GM12878 (cell line): Measurements from ENCODE around the gene BCAP31. TPM values are rescaled to one million over a fixed set of nuclear protein-coding genes. Genes with fewer than 3 reads are reported as not detected.

ENCODE experiments used
- ATAC-seq: fragments of 200-7000 bp; cut with Tn5 transposase; 3 replicates; pipeline ENCODE4 v1.9.1; 2020; ENCODE audit warnings: mild to moderate bottlenecking, moderate library complexity
- BruUV-seq: library from RNA; stranded (reverse); fragments of 400-500 nt; replicated peaks from 2 replicates; lab custom pipeline; 2021; lab: Mats Ljungman, UMichigan
- CTCF ChIA-PET: fragments of 300-600 bp; sonication (Branson Sonifier 250); formaldehyde crosslinking; extraction: SDS; loops from one replicate; lab custom pipeline; 2021; ENCODE audit warnings: inconsistent platforms; lab: Yijun Ruan, JAX
- POLR2A ChIA-PET: fragments of 350-600 bp; formaldehyde crosslinking; extraction: SDS; loops from one replicate; lab custom pipeline; 2021; ENCODE audit warnings: inconsistent platforms; lab: Charles Lee
- RAD21 ChIA-PET: fragments of 300-600 bp; sonication (Branson Sonifier 250); formaldehyde crosslinking; loops from one replicate; lab custom pipeline; 2023; ENCODE audit warnings: antibody characterized with exemption; ENCODE audit not compliant: unreplicated experiment; lab: Charles Lee
- SMC1A ChIA-PET: fragments of 300-600 bp; sonication (Branson Sonifier 250); formaldehyde crosslinking; loops from one replicate; lab custom pipeline; 2023; ENCODE audit not compliant: unreplicated experiment, uncharacterized antibody; lab: Charles Lee
- DNase-seq: peaks from one replicate; pipeline ENCODE4 v3.0.0-alpha.2; 2011; ENCODE audit warnings: low read depth, low spot score
- FAIRE-seq: peaks from 3 replicates; lab custom pipeline; 2011; peaks lifted over from hg19 to GRCh38; lab: Jason Lieb, UNC
- H2AFZ ChIP-seq: 2 replicates; pipeline ENCODE4 v1.6.0; 2011; ENCODE audit warnings: low read depth, low read length, control low read depth; ENCODE audit not compliant: control insufficient read depth
- H3K27ac ChIP-seq: 2 replicates; pipeline ENCODE4 v1.5.1; 2011; ENCODE audit warnings: control low read depth; ENCODE audit not compliant: control insufficient read depth, insufficient read depth
- H3K27me3 ChIP-seq, 2 experiments: replicated peaks in 1 of 2; 2 replicates each; pipeline versions ENCODE4 v1.6.0 to v1.6.1; 2011; ENCODE audit warnings: low read length in 1 of 2; ENCODE audit not compliant: control insufficient read depth in 2 of 2, insufficient read depth in 2 of 2
- H3K36me3 ChIP-seq, 2 experiments: 2 replicates each; pipeline ENCODE4 v1.5.1; 2011; ENCODE audit warnings: low read length in 1 of 2; ENCODE audit not compliant: control insufficient read depth in 2 of 2, insufficient read depth in 2 of 2
- H3K4me1 ChIP-seq: 2 replicates; pipeline ENCODE4 v1.6.1; 2011; ENCODE audit warnings: mild to moderate bottlenecking, low read length, moderate library complexity, mixed read lengths; ENCODE audit not compliant: control insufficient read depth, insufficient read depth
- H3K4me2 ChIP-seq: 2 replicates; pipeline ENCODE4 v1.6.0; 2011; ENCODE audit warnings: control low read depth; ENCODE audit not compliant: control insufficient read depth, insufficient read depth
- H3K4me3 ChIP-seq: fragments of 200-600 bp; sonication (generic); 2 replicates; pipeline ENCODE4 v1.5.1; 2016
- H3K79me2 ChIP-seq: 2 replicates; pipeline ENCODE4 v1.6.0; 2011; ENCODE audit warnings: low read length; ENCODE audit not compliant: control insufficient read depth, insufficient read depth
- H3K9ac ChIP-seq: 2 replicates; pipeline ENCODE4 v1.8.0; 2011; ENCODE audit warnings: low read length, control low read depth, mixed read lengths; ENCODE audit not compliant: control insufficient read depth, insufficient read depth
- H3K9me3 ChIP-seq: replicated peaks from 3 replicates; pipeline ENCODE4 v1.5.1; 2011; ENCODE audit warnings: mild to moderate bottlenecking, low read length; ENCODE audit not compliant: control insufficient read depth, insufficient read depth
- H4K20me1 ChIP-seq: 2 replicates; pipeline ENCODE4 v1.6.0; 2011; ENCODE audit not compliant: control insufficient read depth, insufficient read depth
- ATF7 ChIP-seq: fragments of 450-650 bp; IDR thresholded peaks from 2 replicates; pipeline ENCODE4 v1.6.1; 2016; ENCODE audit warnings: low read depth, mild to moderate bottlenecking
- BMI1 ChIP-seq: fragments of 450-650 bp; IDR thresholded peaks from 2 replicates; pipeline ENCODE4 v1.6.1; 2016; ENCODE audit warnings: mild to moderate bottlenecking, moderate library complexity, borderline replicate concordance
- GATAD2B ChIP-seq: fragments of 450-650 bp; conservative IDR thresholded peaks from 2 replicates; pipeline ENCODE4 v1.6.1; 2017; ENCODE audit warnings: low read depth, mild to moderate bottlenecking, moderate library complexity
- JUND ChIP-seq: IDR thresholded peaks from 2 replicates; pipeline ENCODE4 v1.6.1; 2012; ENCODE audit warnings: low read depth, mild to moderate bottlenecking, low read length, improper control_type of control experiment, moderate library complexity
- MEF2B ChIP-seq: fragments of 450-650 bp; IDR thresholded peaks from 2 replicates; pipeline ENCODE4 v1.6.1; 2018; ENCODE audit warnings: mild to moderate bottlenecking, moderate library complexity; ENCODE audit not compliant: partially characterized antibody, poor library complexity, severe bottlenecking
- NR2F1 ChIP-seq: fragments of 450-650 bp; conservative IDR thresholded peaks from 2 replicates; pipeline ENCODE4 v1.6.1; 2017; ENCODE audit warnings: mild to moderate bottlenecking
- PML ChIP-seq: IDR thresholded peaks from 2 replicates; pipeline ENCODE4 v1.6.1; 2012; ENCODE audit warnings: low read length, inconsistent platforms
- RAD21 ChIP-seq: IDR thresholded peaks from 2 replicates; pipeline ENCODE4 v1.6.1; 2011; ENCODE audit warnings: mild to moderate bottlenecking, low read depth, low read length, moderate library complexity; ENCODE audit not compliant: insufficient read depth
- RUNX3 ChIP-seq: IDR thresholded peaks from 2 replicates; pipeline ENCODE4 v1.6.1; 2012; ENCODE audit warnings: low read length, inconsistent platforms
- YY1 ChIP-seq: IDR thresholded peaks from 2 replicates; pipeline ENCODE4 v1.6.1; 2011; ENCODE audit warnings: low read depth, mild to moderate bottlenecking, low read length
- ZSCAN29 ChIP-seq: fragments of 450-650 bp; IDR thresholded peaks from 2 replicates; pipeline ENCODE4 v1.6.1; 2017; ENCODE audit warnings: mild to moderate bottlenecking, moderate library complexity
- WGBS: methylation state at CpG from one replicate; pipeline ENCODE4 v1.1.6; 2016; ENCODE audit warnings: low lambda C conversion rate; ENCODE audit not compliant: insufficient replicate concordance, insufficient coverage; ENCODE audit errors: missing lambda C conversion rate; 5-methylcytosine and 5-hydroxymethylcytosine counted together
- in situ Hi-C: fragments of 300-500 bp; cut with MboI; formaldehyde crosslinking; loops from 9 replicates; pipeline ENCODE4 v1.14.3; 2018; ENCODE audit warnings: mixed read lengths
- intact Hi-C: fragments of 100-400 bp; cut with micrococcal nuclease; formaldehyde crosslinking; loops from one replicate; pipeline ENCODE4 v1.14.2; 2022; ENCODE audit not compliant: unreplicated experiment
- polyA plus RNA-seq, 11 experiments: library from polyadenylated mRNA; depleted of rRNA in 4 of 11; unstranded in 6 of 11; stranded (reverse) in 5 of 11; fragments of >200 nt; fragmentation: Nextera tagmentation in 4 of 11; fragmentation: Illumina TruSeq in 1 of 11; extraction: Ambion mirVana in 4 of 11; extraction: Trizol in 1 of 11; gene quantifications; 1 replicate in 1 of 11; 2 replicates in 10 of 11; pipeline versions ENCODE4 v1.2.1 to v1.2.3, GENCODE V29; 2011 to 2016; ENCODE audit warnings: inconsistent platforms in 2 of 11, missing spikeins in 2 of 11, low read depth in 1 of 11
- total RNA-seq, 4 experiments: library from RNA; depleted of rRNA in 3 of 4; stranded (reverse); fragments of >200 nt in 3 of 4; fragmentation: Illumina TruSeq in 1 of 4; extraction: Trizol in 1 of 4; gene quantifications; 2 replicates each; pipeline versions ENCODE4 v1.2.1 to v1.2.3, GENCODE V29; 2013 to 2021
- TF ChIP-seq, protein P1 (sequence below): fragments of 450-650 bp; IDR thresholded peaks from 2 replicates; pipeline ENCODE4 v1.6.1; 2014; ENCODE audit warnings: mild to moderate bottlenecking

BCAP31 gene
- total and polyA plus RNA-seq, 10 of the 15 experiments (the other 5 are each of a cell fraction or from before 2014, with no cell fraction given), result 63.1 to 246 (median 95.6) TPM

DNA sequence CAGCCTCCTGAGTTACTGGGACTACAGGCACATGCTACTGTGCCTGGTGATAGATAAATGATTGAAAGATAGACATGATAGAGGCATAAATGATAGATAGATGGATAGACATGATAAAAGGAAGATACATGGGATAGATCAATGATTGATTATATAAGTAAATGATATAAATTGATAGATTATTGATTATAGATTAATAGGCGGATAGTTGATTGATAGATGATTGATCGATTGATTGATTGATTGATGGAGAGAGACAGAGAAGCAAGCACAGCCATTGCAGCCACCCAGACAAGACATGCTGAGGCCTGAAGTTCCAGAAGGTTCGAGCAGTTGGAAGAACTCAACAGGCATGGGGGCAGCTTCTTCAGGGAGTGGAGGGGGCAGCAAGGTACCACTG, 22.2 kb upstream of the BCAP31 start:
- H3K4me1 ChIP-seq, result no peaks in the 10 kb centered on the region
- FAIRE-seq (no peak), ATAC-seq (no peak)
- 59% methylated on average over 3 of the region's 3 CpGs for WGBS
- SMC1A ChIA-PET, result no interaction called here
- no peaks in the 10 kb centered on the region for H3K79me2 ChIP-seq
- H2AFZ ChIP-seq, result no peak overlapping the region
- H3K9ac ChIP-seq, result no peak overlapping the region
- POLR2A ChIA-PET, result interaction anchor here (0.6 kb wide), 1 partner anchor 215 kb away, joined by 4 read pairs; no protein-coding TSS in a partner anchor
- RAD21 ChIA-PET, result no interaction called here
- H3K4me3 ChIP-seq, result no peak overlapping the region
- H4K20me1 ChIP-seq, result no peaks in the 10 kb centered on the region
- no peaks in the 10 kb centered on the region for H3K9me3 ChIP-seq
- no TSS peak for BruUV-seq
- TF ChIP-seq RUNX3 (no peak), MEF2B (no peak), BMI1 (no peak), PML (no peak), JUND (no peak), YY1 (no peak), RAD21 (no peak), ATF7 (no peak), NR2F1 (no peak), GATAD2B (no peak), ZSCAN29 (no peak)
- TF ChIP-seq, protein P1, sequence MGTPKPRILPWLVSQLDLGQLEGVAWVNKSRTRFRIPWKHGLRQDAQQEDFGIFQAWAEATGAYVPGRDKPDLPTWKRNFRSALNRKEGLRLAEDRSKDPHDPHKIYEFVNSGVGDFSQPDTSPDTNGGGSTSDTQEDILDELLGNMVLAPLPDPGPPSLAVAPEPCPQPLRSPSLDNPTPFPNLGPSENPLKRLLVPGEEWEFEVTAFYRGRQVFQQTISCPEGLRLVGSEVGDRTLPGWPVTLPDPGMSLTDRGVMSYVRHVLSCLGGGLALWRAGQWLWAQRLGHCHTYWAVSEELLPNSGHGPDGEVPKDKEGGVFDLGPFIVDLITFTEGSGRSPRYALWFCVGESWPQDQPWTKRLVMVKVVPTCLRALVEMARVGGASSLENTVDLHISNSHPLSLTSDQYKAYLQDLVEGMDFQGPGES, result no peak
- TF ChIP-seq, all 136 proteins: peak for 0
- no peak overlapping the region for H3K27ac ChIP-seq
- DNase-seq, result no peak
- no peak overlapping the region for H3K4me2 ChIP-seq
- in situ Hi-C loops, result no loop called here
- no peaks in the 10 kb centered on the region; a peak in 1 of 4 replicates for H3K27me3 ChIP-seq
- H3K36me3 ChIP-seq, result no peaks in the 10 kb centered on the region
- CTCF ChIA-PET, result no interaction called here
- intact Hi-C loops, result no loop called here
